Rectal smooth muscle tissue (tissue), 1 donor: ENCODE results near the gene DLL1.
A peak's percentile ranks its signal among the peaks of the same experiment; 100 is the strongest.

Experiments
- H3K27ac ChIP-seq: one replicate; pipeline ENCODE4 v1.7.0; 2013; ENCODE audit warnings: low read depth, low read length, inconsistent platforms
- H3K27me3 ChIP-seq: one replicate; pipeline ENCODE4 v1.7.0; 2013; ENCODE audit warnings: low read length; ENCODE audit not compliant: control insufficient read depth, insufficient read depth
- H3K36me3 ChIP-seq: one replicate; pipeline ENCODE4 v1.7.0; 2013; ENCODE audit warnings: low read length; ENCODE audit not compliant: control insufficient read depth, insufficient read depth
- H3K4me1 ChIP-seq: one replicate; pipeline ENCODE4 v1.7.0; 2013; ENCODE audit warnings: low read length; ENCODE audit not compliant: control insufficient read depth, insufficient read depth
- H3K4me3 ChIP-seq: one replicate; pipeline ENCODE4 v1.7.0; 2013; ENCODE audit warnings: low read length
- H3K9ac ChIP-seq: one replicate; pipeline ENCODE4 v1.7.0; 2013; ENCODE audit warnings: low read length

The DLL1 gene

GRCh38 chr6:170285482-170285881, 5.4 kb downstream of the DLL1 start:
- Histone ChIP-seq H3K4me1 (no peaks in the 10 kb centered on the region), H3K9ac (no peak overlapping the region), H3K27ac (no peak overlapping the region), H3K27me3 (peaks cover 21% of the 10 kb centered on the region), H3K36me3 (no peaks in the 10 kb centered on the region), H3K4me3 (no peak overlapping the region)

GRCh38 chr6:170284866-170285469, 5.9 kb downstream of the DLL1 start:
- Histone ChIP-seq H3K27me3 (peaks cover 21% of the 10 kb centered on the region), H3K36me3 (no peaks in the 10 kb centered on the region), H3K4me1 (no peaks in the 10 kb centered on the region), H3K27ac (no peak overlapping the region), H3K4me3 (no peak overlapping the region), H3K9ac (no peak overlapping the region)

GRCh38 chr6:170284126-170284773, 6.6 kb downstream of the DLL1 start:
- H3K4me1 ChIP-seq, result no peaks in the 10 kb centered on the region
- H3K4me3 ChIP-seq, result no peak overlapping the region
- H3K27ac ChIP-seq, result no peak overlapping the region
- no peak overlapping the region for H3K9ac ChIP-seq
- peaks cover 21% of the 10 kb centered on the region for H3K27me3 ChIP-seq
- no peaks in the 10 kb centered on the region for H3K36me3 ChIP-seq

GRCh38 chr6:170283212-170284081, 7.4 kb downstream of the DLL1 start:
- Histone ChIP-seq H3K9ac (no peak overlapping the region), H3K4me1 (no peaks in the 10 kb centered on the region), H3K4me3 (no peak overlapping the region), H3K36me3 (no peaks in the 10 kb centered on the region), H3K27ac (no peak overlapping the region), H3K27me3 (peaks cover 15% of the 10 kb centered on the region)

GRCh38 chr6:170282512-170283158, 8.2 kb downstream of the DLL1 start:
- Histone ChIP-seq H3K27ac (no peak overlapping the region), H3K4me3 (no peak overlapping the region), H3K36me3 (no peaks in the 10 kb centered on the region), H3K9ac (no peak overlapping the region), H3K4me1 (no peaks in the 10 kb centered on the region), H3K27me3 (peaks cover 7% of the 10 kb centered on the region)

- H3K27ac ChIP-seq, result no peak overlapping the region
- H3K4me1 ChIP-seq, result no peaks in the 10 kb centered on the region
- no peak overlapping the region for H3K4me3 ChIP-seq
- no peaks in the 10 kb centered on the region for H3K27me3 ChIP-seq
- H3K36me3 ChIP-seq, result no peaks in the 10 kb centered on the region
- no peak overlapping the region for H3K9ac ChIP-seq
Measured at GRCh38 chr6:170281331-170282292, 9.3 kb downstream of the DLL1 start.

- Histone ChIP-seq H3K27me3 (no peaks in the 10 kb centered on the region), H3K9ac (no peak overlapping the region), H3K4me1 (no peaks in the 10 kb centered on the region), H3K27ac (no peak overlapping the region), H3K36me3 (no peaks in the 10 kb centered on the region), H3K4me3 (peak overlapping the region; percentile 47)
Measured at GRCh38 chr6:170280689-170281045, 10.2 kb downstream of the DLL1 start.

GRCh38 chr6:170279977-170280688, 10.7 kb downstream of the DLL1 start:
- Histone ChIP-seq H3K4me3 (peak overlapping the region; percentile 47), H3K4me1 (no peaks in the 10 kb centered on the region), H3K9ac (no peak overlapping the region), H3K36me3 (no peaks in the 10 kb centered on the region), H3K27me3 (no peaks in the 10 kb centered on the region), H3K27ac (no peak overlapping the region)

GRCh38 chr6:170279426-170279825, 11.5 kb downstream of the DLL1 start:
- Histone ChIP-seq H3K9ac (no peak overlapping the region), H3K4me1 (no peaks in the 10 kb centered on the region), H3K27me3 (no peaks in the 10 kb centered on the region), H3K36me3 (no peaks in the 10 kb centered on the region), H3K27ac (no peak overlapping the region), H3K4me3 (no peak overlapping the region)

- Histone ChIP-seq H3K36me3 (no peaks in the 10 kb centered on the region), H3K4me1 (no peaks in the 10 kb centered on the region), H3K4me3 (no peak overlapping the region), H3K27me3 (no peaks in the 10 kb centered on the region), H3K27ac (no peak overlapping the region), H3K9ac (no peak overlapping the region)
Measured at GRCh38 chr6:170278743-170279094, 12.2 kb downstream of the DLL1 start.
